ENCODE measurements around the gene SLC8A1.

The SLC8A1 gene

GRCh38 chr2:40451918-40452605 is at the start of gene SLC8A1:
SLC8A1 (minus strand) TSS chr2:40452090.
- DNase-seq (ENCODE audit: low read depth) = no peak

- DNase-seq (ENCODE audit: low read depth) = no peak
Observed at GRCh38 chr2:40499437-40499836, 47.5 kb upstream of the SLC8A1 start.

DNA sequence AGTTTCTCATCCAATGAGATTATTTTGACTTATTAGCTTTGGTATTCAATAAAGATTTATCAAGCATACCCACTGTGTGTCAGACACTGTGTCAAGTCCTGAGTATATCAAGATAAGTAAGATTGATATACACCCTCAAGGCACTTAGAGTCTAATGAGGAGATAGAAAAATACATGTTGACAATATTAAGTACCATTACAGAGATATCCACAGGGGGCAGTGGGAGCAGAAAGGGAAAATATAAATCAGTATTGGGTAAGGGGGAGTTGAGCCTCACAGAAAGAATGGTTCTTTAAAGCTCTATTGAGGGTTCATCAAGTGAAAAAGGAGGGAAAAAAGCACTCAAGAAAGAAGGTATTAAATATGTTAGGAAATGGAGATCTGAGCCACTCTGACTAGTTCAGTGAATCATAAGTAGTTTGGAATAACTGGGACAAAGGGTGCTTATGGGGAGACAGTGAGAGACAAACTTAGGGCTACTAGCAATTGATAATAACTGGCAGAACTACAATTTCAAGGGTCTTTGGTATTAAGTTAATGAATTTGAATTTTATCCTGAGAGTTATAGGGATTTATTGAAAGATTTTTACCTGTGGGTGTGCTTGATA is 45.5 kb upstream of the SLC8A1 start:
- no peak for DNase-seq (ENCODE audit: low read depth)

GRCh38 chr2:40489678-40489960 is 37.7 kb upstream of the SLC8A1 start:
- DNase-seq (ENCODE audit: low read depth) = no peak

- DNase-seq (ENCODE audit: low read depth) = no peak
Observed at GRCh38 chr2:40488927-40489677, 37.2 kb upstream of the SLC8A1 start.

DNA sequence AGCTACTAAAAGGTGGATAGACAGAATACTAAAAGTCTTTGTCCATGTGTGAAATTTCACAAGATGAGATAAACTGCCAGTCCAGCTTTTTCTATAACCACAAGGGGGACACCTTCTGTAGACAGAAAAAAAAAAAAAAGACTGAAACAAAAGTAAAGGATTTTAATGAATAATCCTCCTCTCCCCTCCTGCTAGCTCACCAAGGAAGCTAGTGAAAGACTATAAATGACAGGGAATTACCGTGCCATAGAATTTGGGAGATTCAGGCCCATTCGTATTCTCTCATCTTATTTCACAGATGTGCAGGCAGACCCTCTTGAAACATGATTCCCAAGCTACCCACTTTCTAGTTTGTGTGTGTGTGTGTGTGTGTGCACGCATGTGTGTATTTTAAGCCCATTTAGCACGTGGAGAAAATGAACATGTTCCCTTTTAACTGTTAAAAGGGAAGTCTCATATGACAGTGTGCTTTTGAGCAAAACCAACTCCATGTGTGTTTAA is 36.3 kb upstream of the SLC8A1 start:
- no peak for DNase-seq (ENCODE audit: low read depth)

DNA sequence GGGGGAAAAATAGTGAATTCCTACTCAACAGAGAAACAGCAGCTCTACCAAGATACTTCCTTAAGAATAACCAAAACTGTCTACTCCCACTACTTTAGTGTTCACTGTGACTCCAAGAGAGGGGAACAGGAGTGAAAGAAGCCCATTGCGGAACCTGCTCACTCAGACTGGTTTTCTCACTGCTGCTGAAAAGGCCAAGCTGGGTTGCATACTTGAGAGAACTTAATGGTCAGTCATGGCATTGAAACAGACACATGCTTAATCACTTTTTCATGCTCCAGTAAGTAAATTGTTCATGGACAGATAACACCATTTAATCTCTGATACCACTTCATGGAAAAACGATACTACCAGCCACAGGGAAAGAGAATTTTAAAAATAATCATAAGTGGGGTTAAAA is 35.7 kb upstream of the SLC8A1 start:
- DNase-seq (ENCODE audit: low read depth) = no peak

DNA sequence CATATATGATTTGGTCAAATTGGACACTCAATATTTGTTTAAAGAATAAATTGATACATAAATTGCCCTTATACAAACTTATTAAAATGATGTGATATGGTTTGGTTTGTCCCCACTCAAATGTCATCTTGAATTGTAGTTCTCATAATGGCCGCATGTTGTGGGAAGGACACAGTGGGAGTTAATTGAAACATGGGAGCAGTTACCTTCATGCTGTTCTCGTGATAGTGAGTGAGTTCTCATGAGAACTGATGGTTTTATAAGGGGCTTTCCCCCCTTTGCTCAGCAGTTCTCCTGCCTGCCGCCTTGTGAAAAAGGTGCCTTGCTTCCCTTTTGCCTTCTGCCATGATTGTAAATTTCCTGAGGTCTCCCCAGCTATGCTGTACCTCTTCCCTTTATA is 34.0 kb upstream of the SLC8A1 start:
- no peak for DNase-seq (ENCODE audit: low read depth)

GRCh38 chr2:40485318-40485717 is 33.4 kb upstream of the SLC8A1 start:
- no peak for DNase-seq (ENCODE audit: low read depth)

- no peak for DNase-seq (ENCODE audit: low read depth)
Observed at GRCh38 chr2:40483549-40484243, 31.8 kb upstream of the SLC8A1 start.

GRCh38 chr2:40480596-40480995 is 28.7 kb upstream of the SLC8A1 start:
- DNase-seq (ENCODE audit: low read depth) = no peak

DNA sequence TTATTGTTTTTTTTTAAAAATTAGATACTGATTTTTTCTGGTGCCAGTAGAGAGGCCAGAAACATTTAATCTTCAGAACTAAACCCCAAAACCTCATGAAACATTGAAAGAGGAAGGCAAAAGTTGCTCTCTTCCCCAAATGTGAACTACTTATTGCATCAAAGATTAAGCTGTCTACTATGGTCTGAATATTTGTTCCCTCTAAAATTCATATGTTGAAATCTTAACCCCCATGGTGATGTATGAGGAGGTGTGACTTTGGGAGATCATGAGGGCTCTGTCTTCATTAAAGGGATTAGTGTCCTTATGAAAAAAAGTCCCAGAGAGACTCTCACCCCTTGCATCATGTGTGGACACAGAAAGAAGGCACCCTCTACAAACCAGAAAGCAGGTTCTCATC is 28.2 kb upstream of the SLC8A1 start:
- no peak for DNase-seq (ENCODE audit: low read depth)

DNA sequence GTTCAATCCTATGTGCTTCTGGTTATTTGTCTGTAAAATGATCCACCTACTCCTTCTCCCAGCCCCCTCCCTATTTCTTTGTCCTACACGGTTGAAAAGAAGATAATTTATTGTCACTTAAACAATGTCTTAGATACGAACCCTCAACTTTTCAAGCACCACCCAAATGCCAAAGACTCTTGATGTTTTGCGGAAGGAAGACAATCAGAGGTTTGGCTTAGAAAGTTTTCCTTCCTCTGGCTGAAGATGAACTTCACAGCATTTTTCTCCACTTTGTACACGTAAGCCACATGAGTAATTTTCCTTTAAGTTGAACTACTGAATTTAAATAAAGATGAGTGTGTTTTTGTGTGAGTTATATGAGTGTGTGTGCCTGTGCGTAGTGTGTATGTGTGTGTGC is 25.5 kb upstream of the SLC8A1 start:
- no peak for DNase-seq (ENCODE audit: low read depth)

DNA sequence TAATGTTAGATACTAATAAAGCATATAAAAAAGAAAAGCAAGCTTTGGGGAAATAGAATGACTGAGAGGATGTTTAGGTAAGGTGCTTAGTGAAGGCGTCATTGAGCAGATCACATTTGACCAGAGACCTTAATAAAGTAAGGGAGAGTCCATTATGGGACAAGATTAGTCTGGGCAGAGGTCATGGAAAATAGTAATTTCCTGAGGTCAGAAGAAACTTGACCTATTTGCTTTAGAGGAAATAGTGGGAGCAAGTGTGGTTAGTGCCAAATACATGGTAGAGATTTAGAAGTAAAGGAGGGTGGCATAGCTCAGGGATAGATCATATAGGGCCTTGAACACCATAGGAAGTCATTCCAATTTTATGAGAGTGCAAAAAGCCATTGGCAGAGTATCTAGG is 24.5 kb upstream of the SLC8A1 start:
- no peak for DNase-seq (ENCODE audit: low read depth)

DNA sequence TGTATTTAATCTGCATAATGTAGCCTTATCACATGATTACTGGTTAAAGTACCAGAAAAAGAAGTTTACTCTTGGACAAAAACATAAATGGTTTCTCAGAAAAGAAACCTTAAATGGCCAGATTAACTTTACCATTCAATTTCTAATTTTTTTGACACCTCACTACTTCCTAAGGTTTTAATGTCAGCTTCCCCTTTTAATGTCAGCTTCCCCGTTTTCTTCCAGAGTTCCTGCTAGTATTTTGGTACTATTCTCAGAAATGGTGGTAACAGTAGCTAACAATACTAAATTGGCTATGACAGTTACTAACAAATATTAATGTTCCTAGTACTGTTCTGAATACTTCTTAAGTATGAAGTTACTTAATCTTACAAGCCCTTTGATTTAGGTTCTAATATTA is 22.4 kb upstream of the SLC8A1 start:
- no peak for DNase-seq (ENCODE audit: low read depth)

DNA sequence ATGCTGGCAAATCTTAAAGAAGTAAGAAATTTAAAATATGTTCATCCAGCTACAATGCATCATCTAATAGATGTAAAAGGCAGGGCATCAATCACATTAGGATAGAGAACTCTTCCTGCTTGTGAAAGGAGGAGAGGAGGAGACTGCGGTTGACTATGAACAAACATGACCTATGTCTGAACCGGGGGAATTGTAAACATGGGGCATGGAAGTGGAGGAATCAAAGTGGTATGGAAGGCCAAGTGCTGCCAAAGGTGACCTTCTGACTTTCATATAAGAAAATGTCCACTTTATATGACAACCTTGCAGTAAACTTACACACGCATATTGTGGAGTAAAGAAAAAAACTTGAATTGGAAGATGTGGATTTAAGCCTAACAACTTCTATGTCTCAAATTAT is 20.0 kb upstream of the SLC8A1 start:
- DNase-seq (ENCODE audit: low read depth) = no peak

GRCh38 chr2:40470822-40471813 is 19.2 kb upstream of the SLC8A1 start:
- DNase-seq (ENCODE audit: low read depth) = no peak

DNA sequence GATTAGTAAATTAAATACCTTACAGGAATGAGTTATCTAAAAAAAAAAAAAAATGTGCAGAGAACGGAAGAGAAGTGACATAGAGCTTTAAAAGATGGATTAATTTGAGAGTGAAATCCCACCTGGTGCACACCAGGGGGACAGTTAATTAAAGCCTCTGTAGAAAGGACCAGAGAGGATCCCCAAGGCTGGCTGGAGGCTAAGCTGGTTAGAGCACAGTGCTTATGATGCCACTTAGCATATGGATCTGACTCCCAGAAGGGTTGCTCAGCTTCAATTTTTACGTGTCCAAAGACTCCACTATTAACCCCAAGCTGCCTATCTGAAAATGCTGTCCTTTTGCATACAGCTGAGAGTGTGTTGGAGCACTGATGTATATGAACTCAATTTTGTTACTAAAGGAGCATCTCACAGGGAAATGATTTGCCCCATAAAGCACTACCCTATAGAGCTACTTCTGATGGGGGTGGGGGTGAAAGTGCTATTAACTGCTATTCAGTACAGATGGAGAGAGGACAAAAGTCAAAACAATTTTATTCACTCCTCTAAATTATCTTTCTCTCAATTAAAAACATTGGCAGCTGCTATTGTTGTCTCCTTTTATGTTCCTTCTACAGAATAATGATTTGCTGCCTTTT is 15.2 kb upstream of the SLC8A1 start:
- no peak for DNase-seq (ENCODE audit: low read depth)

DNA sequence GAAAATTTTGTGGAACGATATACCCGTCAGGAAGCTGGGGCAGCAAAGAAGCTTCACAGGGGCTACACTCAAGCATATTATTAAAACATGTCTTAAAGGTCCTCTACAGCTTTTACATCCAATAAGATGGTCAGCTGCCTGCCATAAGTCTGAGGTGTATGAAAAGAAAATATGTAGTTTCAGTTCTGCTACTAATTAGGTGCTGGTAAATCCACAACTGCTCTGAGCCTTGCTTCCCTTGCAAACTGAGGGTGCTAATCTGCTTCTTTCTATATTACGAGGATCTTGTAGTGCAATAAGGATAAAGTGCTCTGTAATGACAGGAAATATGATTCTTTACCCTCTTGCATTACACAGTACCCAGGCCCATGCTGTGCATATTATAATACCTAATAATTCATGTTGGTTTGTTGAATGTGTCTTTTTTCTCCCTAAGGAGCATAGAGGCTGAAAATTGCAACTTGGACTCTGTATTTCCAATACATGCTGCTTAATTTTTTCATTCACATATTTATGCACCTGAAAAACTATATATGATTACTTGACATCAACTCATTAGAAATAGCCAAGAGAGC is 14.5 kb upstream of the SLC8A1 start:
- no peak for DNase-seq (ENCODE audit: low read depth)

DNA sequence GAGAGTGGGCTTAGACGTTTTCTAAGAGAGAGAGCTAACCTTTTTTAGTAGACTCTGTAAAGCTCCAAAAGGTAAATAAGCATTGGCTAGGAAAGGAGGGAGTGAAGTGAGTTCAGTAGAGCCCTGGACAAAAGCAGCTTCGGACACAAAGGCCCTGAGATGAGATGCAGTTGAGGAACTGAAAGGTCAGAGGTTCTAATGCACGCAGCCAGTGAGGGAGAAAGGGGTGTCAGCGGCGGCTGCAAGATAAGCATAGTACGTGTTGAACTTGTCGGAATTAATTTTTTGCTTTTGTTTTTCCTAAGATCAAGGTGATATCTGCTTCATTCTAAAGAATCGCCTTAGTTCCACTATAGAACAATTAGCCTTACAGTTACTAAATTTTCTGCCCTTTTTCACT is 11.2 kb upstream of the SLC8A1 start:
- no peak for DNase-seq (ENCODE audit: low read depth)
